Prostate gland (tissue), 2 donors: ENCODE results near the gene AKT3. TPM values are rescaled to one million over a fixed set of nuclear protein-coding genes. Genes with fewer than 3 reads are reported as not detected.

ENCODE experiments used
- DNase-seq: peaks from one replicate; pipeline ENCODE4 v3.0.0-alpha.2; 2019; ENCODE audit warnings: low spot score
- H3K27ac ChIP-seq, 2 donors: fragments of 200-600 bp; sonication (generic); 2 replicates each; pipeline ENCODE4 v1.5.1; 2017 to 2019
- H3K27me3 ChIP-seq: fragments of 200-600 bp; sonication (generic); replicated peaks from 2 replicates; pipeline ENCODE4 v1.5.1; 2019; ENCODE audit not compliant: insufficient read depth
- H3K36me3 ChIP-seq, 2 donors: fragments of 200-600 bp; sonication (generic); 1 replicate in 1 of 2; 2 replicates in 1 of 2; pipeline versions ENCODE4 v1.5.1 to v1.8.1; 2017 to 2019
- H3K4me1 ChIP-seq: fragments of 200-600 bp; sonication (generic); replicated peaks from 2 replicates; pipeline ENCODE4 v1.5.1; 2019
- H3K4me3 ChIP-seq, 2 donors: fragments of 200-600 bp; sonication (generic); 2 replicates each; pipeline ENCODE4 v1.5.1; 2017 to 2019
- H3K9me3 ChIP-seq: fragments of 200-600 bp; sonication (generic); 2 replicates; pipeline ENCODE4 v1.5.1; 2017
- POLR2A ChIP-seq: fragments of 450-650 bp; IDR thresholded peaks from one replicate; pipeline ENCODE4 v1.6.1; 2016; ENCODE audit warnings: antibody characterized with exemption, mild to moderate bottlenecking
- POLR2AphosphoS5 ChIP-seq: sonication (generic); formaldehyde crosslinking; IDR thresholded peaks from one replicate; pipeline ENCODE4 v1.6.1; 2017; ENCODE audit warnings: antibody characterized with exemption
- WGBS: methylation state at CpG from one replicate; pipeline ENCODE4 v1.1.5; 2018; 5-methylcytosine and 5-hydroxymethylcytosine counted together
- intact Hi-C: fragments of 100-400 bp; cut with DNase I; formaldehyde crosslinking; loops from one replicate; pipeline ENCODE4 v1.14.2; 2022
- total RNA-seq, 2 donors: library from RNA; depleted of rRNA; stranded (reverse); fragments of >200 nt; gene quantifications; one replicate each; pipeline ENCODE4 v1.1.0, GENCODE V29; 2016
- TF ChIP-seq, protein P1 (sequence below), 4 experiments: fragments of 200-600 bp in 2 of 4; fragments of 450-650 bp in 2 of 4; sonication (generic) in 2 of 4; IDR thresholded peaks; 1 replicate in 3 of 4; 2 replicates in 1 of 4; pipeline ENCODE4 v1.5.1; 2016 to 2019; ENCODE audit warnings: antibody characterized with exemption in 4 of 4, mild to moderate bottlenecking in 2 of 4, moderate library complexity in 2 of 4

Gene AKT3
- total RNA-seq, 2 donors from 2014 or later = 40.7 to 62.7 TPM

DNA sequence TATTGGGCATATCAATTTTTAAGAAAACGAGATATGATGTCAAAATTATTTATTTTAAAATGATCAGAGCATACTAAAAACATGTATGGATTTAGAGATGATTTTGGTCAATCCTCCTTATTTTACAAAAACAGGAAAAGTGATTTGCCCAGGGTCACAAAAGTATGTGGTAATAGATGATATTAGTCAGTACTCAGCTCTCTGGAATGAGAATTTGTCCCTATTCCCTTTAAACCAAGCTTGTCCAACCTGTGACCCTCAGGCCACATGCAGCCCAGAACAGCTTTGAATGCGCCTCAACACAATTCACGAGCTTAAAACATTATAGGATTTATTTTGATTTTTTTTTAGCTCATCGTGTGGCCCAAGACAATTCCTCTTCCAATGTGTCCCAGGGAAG lies 104.7 kb downstream of the AKT3 start:
- Histone ChIP-seq H3K27ac (no peak overlapping the region), H3K4me3 (no peak overlapping the region), H3K27me3 (no peaks in the 10 kb centered on the region), H3K9me3 (no peaks in the 10 kb centered on the region), H3K36me3 (no peaks in the 10 kb centered on the region), H3K4me1 (no peaks in the 10 kb centered on the region)
- TF ChIP-seq POLR2A (no peak), POLR2AphosphoS5 (no peak)
- TF ChIP-seq, protein P1, sequence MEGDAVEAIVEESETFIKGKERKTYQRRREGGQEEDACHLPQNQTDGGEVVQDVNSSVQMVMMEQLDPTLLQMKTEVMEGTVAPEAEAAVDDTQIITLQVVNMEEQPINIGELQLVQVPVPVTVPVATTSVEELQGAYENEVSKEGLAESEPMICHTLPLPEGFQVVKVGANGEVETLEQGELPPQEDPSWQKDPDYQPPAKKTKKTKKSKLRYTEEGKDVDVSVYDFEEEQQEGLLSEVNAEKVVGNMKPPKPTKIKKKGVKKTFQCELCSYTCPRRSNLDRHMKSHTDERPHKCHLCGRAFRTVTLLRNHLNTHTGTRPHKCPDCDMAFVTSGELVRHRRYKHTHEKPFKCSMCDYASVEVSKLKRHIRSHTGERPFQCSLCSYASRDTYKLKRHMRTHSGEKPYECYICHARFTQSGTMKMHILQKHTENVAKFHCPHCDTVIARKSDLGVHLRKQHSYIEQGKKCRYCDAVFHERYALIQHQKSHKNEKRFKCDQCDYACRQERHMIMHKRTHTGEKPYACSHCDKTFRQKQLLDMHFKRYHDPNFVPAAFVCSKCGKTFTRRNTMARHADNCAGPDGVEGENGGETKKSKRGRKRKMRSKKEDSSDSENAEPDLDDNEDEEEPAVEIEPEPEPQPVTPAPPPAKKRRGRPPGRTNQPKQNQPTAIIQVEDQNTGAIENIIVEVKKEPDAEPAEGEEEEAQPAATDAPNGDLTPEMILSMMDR (IDR thresholded peaks at IDR 0.05) = no peak
- DNase-seq = no peak
- WGBS = 89% methylated on average over 4 of the region's 4 CpGs
- intact Hi-C loops = loop anchor here (5.0 to 10.0 kb wide), 3 partner anchors 263 to 529 kb away; no protein-coding TSS in a partner anchor

DNA sequence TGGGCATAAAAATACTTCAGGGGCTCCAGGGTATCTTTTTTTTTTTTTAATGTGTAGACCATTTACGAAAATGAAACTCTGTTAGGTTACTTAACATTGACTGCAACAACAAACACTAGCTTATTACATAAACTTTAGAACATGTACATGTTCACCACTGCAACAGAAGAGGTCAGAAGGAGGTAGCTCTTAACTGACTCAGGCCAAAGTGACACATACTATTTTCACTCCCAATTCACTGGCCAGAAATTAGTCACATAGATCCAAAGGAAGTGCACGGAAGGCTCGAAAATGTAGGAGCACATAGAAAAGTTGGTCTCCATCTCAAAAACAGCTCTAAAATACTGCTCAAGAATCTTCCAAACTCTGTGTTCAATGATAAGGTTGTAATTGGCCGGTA lies 107.2 kb downstream of the AKT3 start:
- Histone ChIP-seq H3K4me3 (no peak overlapping the region), H3K9me3 (no peaks in the 10 kb centered on the region), H3K36me3 (no peaks in the 10 kb centered on the region), H3K4me1 (no peaks in the 10 kb centered on the region), H3K27ac (no peak overlapping the region), H3K27me3 (no peaks in the 10 kb centered on the region)
- no peak for DNase-seq
- TF ChIP-seq, protein P1 (IDR thresholded peaks at IDR 0.05) = no peak
- no peak for TF ChIP-seq POLR2A
- no peak for TF ChIP-seq POLR2AphosphoS5
- intact Hi-C loops = loop anchor here (10.0 kb wide), 1 partner anchor 532 kb away; no protein-coding TSS in a partner anchor
- WGBS = 89% methylated on average over 4 of the region's 4 CpGs

DNA sequence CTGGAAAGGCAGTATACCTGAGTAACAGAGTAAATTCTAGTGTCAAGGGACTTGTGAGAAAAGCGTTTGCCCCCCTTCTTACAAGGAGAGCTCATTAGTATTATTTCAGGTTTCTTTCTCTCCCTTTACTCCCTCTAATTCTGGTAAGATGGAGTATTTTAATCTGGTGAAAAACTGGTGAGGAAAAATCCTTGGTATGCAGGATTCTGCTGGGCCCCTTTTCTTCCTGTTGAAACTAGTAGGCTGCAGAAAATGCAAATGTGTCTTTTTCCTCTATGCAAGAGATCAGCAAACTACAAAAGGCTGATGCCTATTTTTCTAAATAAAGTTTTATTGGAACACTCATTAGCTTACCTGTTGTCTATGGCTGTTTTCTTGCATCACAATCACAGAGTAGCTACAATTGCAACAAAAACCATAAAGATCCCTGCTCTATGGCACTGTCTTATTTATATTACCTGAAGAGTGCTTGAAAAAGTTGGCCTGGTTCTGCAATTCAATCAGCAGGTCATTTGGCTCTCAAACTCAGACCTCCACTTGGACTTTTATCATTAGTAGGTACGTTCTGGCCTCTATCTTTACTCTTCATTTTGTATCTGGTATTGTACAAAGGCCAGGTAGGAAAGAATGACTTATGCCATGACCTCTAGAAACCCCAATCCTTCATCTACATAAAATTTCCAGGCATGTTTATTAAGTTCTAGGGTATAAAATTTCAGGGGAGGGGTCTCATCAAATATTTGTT lies 109.6 kb downstream of the AKT3 start:
- Histone ChIP-seq H3K27me3 (no peaks in the 10 kb centered on the region), H3K36me3 (no peaks in the 10 kb centered on the region), H3K9me3 (no peaks in the 10 kb centered on the region), H3K4me1 (no peaks in the 10 kb centered on the region), H3K27ac (no peak overlapping the region), H3K4me3 (no peak overlapping the region)
- TF ChIP-seq POLR2A = no peak
- TF ChIP-seq POLR2AphosphoS5 = no peak
- TF ChIP-seq, protein P1 (IDR thresholded peaks at IDR 0.05) = no peak
- DNase-seq = no peak
- WGBS = 86% methylated on average over 2 of the region's 2 CpGs
- intact Hi-C loops = loop anchor here (10.0 kb wide), 1 partner anchor 534 kb away; no protein-coding TSS in a partner anchor

DNA sequence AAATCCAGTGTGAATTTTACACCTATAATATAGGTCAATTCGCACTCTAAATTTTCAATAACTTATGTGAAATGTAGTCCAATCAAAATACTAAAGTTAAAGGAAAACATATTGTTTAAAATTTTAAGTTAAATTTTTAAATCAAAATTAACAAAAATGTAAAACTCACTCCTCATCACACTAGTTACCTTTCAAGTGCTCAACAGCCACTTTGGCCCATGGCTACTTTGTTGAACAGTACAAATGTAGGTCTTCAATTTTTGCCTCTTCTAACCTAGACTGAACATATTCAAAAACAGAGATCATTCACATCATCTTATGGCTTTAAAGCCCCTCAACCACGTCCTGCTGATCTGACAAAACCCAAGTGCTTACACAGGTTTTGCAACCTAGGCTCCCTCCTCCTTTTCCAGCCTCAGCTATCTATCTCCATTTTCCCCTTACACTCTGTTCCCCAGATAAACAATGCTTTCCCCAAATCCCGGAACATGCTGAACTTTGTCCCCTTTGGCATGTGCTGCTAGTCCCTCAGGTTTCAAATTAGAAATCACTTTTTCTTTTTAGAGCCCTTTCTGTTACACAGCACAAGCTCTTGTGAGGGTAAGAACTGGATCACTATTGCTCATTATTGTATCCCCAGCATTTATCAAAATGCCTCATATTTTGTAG lies 110.6 kb downstream of the AKT3 start:
- no peak for DNase-seq
- no peaks in the 10 kb centered on the region for H3K27me3 ChIP-seq
- H3K4me3 ChIP-seq = no peak overlapping the region
- 72% methylated on average over 3 of the region's 3 CpGs for WGBS
- H3K36me3 ChIP-seq = no peaks in the 10 kb centered on the region
- H3K4me1 ChIP-seq = no peaks in the 10 kb centered on the region
- intact Hi-C loops = loop anchor here (10.0 kb wide), 1 partner anchor 535 kb away; no protein-coding TSS in a partner anchor
- no peak for TF ChIP-seq POLR2A
- no peak for TF ChIP-seq POLR2AphosphoS5
- TF ChIP-seq, protein P1 (IDR thresholded peaks at IDR 0.05) = no peak
- H3K9me3 ChIP-seq = no peaks in the 10 kb centered on the region
- H3K27ac ChIP-seq = no peak overlapping the region
